IMR-90 (cell line): ENCODE results near the gene RNF144B. TPM values are rescaled to one million over a fixed set of nuclear protein-coding genes. Genes with fewer than 3 reads are reported as not detected.

Experiments
- ATAC-seq: fragments of 200-7000 bp; cut with Tn5 transposase; 2 replicates; pipeline ENCODE4 v1.9.1; 2020; ENCODE audit warnings: low read depth, mild to moderate bottlenecking, moderate library complexity
- BruUV-seq: library from RNA; stranded (reverse); fragments of 400-500 nt; replicated peaks from 2 replicates; lab custom pipeline; 2021; lab: Mats Ljungman, UMichigan
- CTCF ChIA-PET: fragments of 300-600 bp; formaldehyde crosslinking; extraction: SDS; loops from one replicate; lab custom pipeline; 2021; ENCODE audit warnings: antibody characterized with exemption; lab: Yijun Ruan, JAX
- POLR2A ChIA-PET: fragments of 300-600 bp; sonication (Branson Sonifier 250); formaldehyde crosslinking; loops from one replicate; lab custom pipeline; 2022; ENCODE audit warnings: antibody characterized with exemption; ENCODE audit not compliant: unreplicated experiment; lab: Charles Lee
- DNase-seq: peaks from one replicate; pipeline ENCODE4 v3.0.0; 2013
- H2AFZ ChIP-seq: replicated peaks from 2 replicates; pipeline ENCODE3; 2013; ENCODE audit warnings: low read length, mild to moderate bottlenecking; ENCODE audit not compliant: poor library complexity
- H2AK5ac ChIP-seq: 2 replicates; pipeline ENCODE4 v1.6.1; 2013; ENCODE audit warnings: low read depth, low read length, inconsistent platforms
- H2AK9ac ChIP-seq: replicated peaks from 2 replicates; pipeline ENCODE3; 2013; ENCODE audit warnings: mild to moderate bottlenecking, low read depth, low read length, moderate library complexity; ENCODE audit not compliant: poor library complexity
- H2BK120ac ChIP-seq: 2 replicates; pipeline ENCODE4 v1.6.1; 2013; ENCODE audit warnings: low read depth, low read length, inconsistent platforms
- H2BK15ac ChIP-seq: 3 replicates; pipeline ENCODE4 v1.6.1; 2013; ENCODE audit warnings: low read depth, low read length, inconsistent platforms
- H2BK20ac ChIP-seq: 2 replicates; pipeline ENCODE4 v1.6.1; 2013; ENCODE audit warnings: low read depth, mild to moderate bottlenecking, inconsistent platforms, low read length, moderate library complexity
- H2BK5ac ChIP-seq: 2 replicates; pipeline ENCODE4 v1.6.1; 2013; ENCODE audit warnings: mild to moderate bottlenecking, low read depth, low read length, inconsistent platforms; ENCODE audit not compliant: poor library complexity, severe bottlenecking
- H3K14ac ChIP-seq: replicated peaks from 2 replicates; pipeline ENCODE4 v1.6.1; 2013; ENCODE audit warnings: low read depth, low read length, inconsistent platforms
- H3K18ac ChIP-seq: 2 replicates; pipeline ENCODE4 v1.6.1; 2013; ENCODE audit warnings: low read depth, low read length, control low read depth
- H3K23ac ChIP-seq: 2 replicates; pipeline ENCODE4 v1.6.1; 2013; ENCODE audit warnings: low read depth, low read length, inconsistent platforms
- H3K27ac ChIP-seq: 2 replicates; pipeline ENCODE4 v1.5.1; 2013; ENCODE audit warnings: mild to moderate bottlenecking, control low read depth, low read length; ENCODE audit not compliant: insufficient read depth
- H3K27me3 ChIP-seq: 2 replicates; pipeline ENCODE4 v1.6.1; 2013; ENCODE audit warnings: low read length; ENCODE audit not compliant: control insufficient read depth, insufficient read depth
- H3K36me3 ChIP-seq: 2 replicates; pipeline ENCODE4 v1.6.1; 2013; ENCODE audit warnings: low read length, mixed read lengths; ENCODE audit not compliant: control insufficient read depth, insufficient read depth
- H3K4ac ChIP-seq: 2 replicates; pipeline ENCODE4 v1.6.1; 2013; ENCODE audit warnings: low read depth, low read length, inconsistent platforms
- H3K4me1 ChIP-seq: 2 replicates; pipeline ENCODE4 v1.6.1; 2013; ENCODE audit warnings: low read length, mixed read lengths; ENCODE audit not compliant: control insufficient read depth, insufficient read depth
- H3K4me2 ChIP-seq: 2 replicates; pipeline ENCODE4 v1.6.1; 2013; ENCODE audit warnings: low read depth, mild to moderate bottlenecking, control low read depth, low read length, moderate library complexity
- H3K4me3 ChIP-seq: 2 replicates; pipeline ENCODE4 v1.5.1; 2013; ENCODE audit warnings: low read depth, mild to moderate bottlenecking, control low read depth, low read length, moderate library complexity; ENCODE audit not compliant: insufficient read depth
- H3K56ac ChIP-seq: 2 replicates; pipeline ENCODE4 v1.6.1; 2013; ENCODE audit warnings: low read length, inconsistent platforms; ENCODE audit not compliant: insufficient read depth; ENCODE audit errors: extremely low read depth
- H3K79me1 ChIP-seq, 2 experiments: 2 replicates each; pipeline ENCODE4 v1.6.1; 2013; ENCODE audit warnings: low read length in 2 of 2, inconsistent platforms in 1 of 2, low read depth in 1 of 2
- H3K9ac ChIP-seq: 2 replicates; pipeline ENCODE4 v1.6.1; 2013; ENCODE audit warnings: low read depth, low read length, control low read depth
- H3K9me1 ChIP-seq: 2 replicates; pipeline ENCODE4 v1.6.1; 2013; ENCODE audit warnings: low read length, inconsistent platforms; ENCODE audit not compliant: insufficient read depth
- H3K9me3 ChIP-seq: 2 replicates; pipeline ENCODE4 v1.6.1; 2013; ENCODE audit warnings: low read length; ENCODE audit not compliant: control insufficient read depth, insufficient read depth
- H4K20me1 ChIP-seq: 2 replicates; pipeline ENCODE4 v1.6.1; 2013; ENCODE audit warnings: low read length, inconsistent platforms; ENCODE audit not compliant: insufficient read depth
- H4K5ac ChIP-seq: 2 replicates; pipeline ENCODE4 v1.6.1; 2013; ENCODE audit warnings: mild to moderate bottlenecking, low read depth, low read length, control low read depth
- H4K8ac ChIP-seq, 2 experiments: 2 replicates each; pipeline ENCODE4 v1.6.1; 2013; ENCODE audit warnings: low read depth in 2 of 2, low read length in 2 of 2, control low read depth in 1 of 2, inconsistent platforms in 1 of 2
- H4K91ac ChIP-seq: 2 replicates; pipeline ENCODE4 v1.6.1; 2013; ENCODE audit warnings: low read depth, low read length, inconsistent platforms; ENCODE audit not compliant: insufficient read depth
- BHLHE40 ChIP-seq: fragments of 150-350 bp; IDR thresholded peaks from 2 replicates; pipeline ENCODE4 v1.6.1; 2016; ENCODE audit warnings: mild to moderate bottlenecking, low read depth, low read length
- CEBPB ChIP-seq: IDR thresholded peaks from 2 replicates; pipeline ENCODE4 v1.6.1; 2012; ENCODE audit warnings: low read depth, low read length, improper control_type of control experiment
- CHD1 ChIP-seq: IDR thresholded peaks from 2 replicates; pipeline ENCODE4 v1.6.1; 2012; ENCODE audit warnings: low read depth, low read length, improper control_type of control experiment
- MAZ ChIP-seq: IDR thresholded peaks from 2 replicates; pipeline ENCODE4 v1.6.1; 2012; ENCODE audit warnings: low read depth, mild to moderate bottlenecking, low read length, improper control_type of control experiment, moderate library complexity, borderline replicate concordance
- NFE2L2 ChIP-seq: fragments of 150-350 bp; IDR thresholded peaks from 2 replicates; pipeline ENCODE4 v1.6.1; 2016; ENCODE audit warnings: low read depth, mild to moderate bottlenecking, low read length
- POLR2A ChIP-seq: IDR thresholded peaks from 2 replicates; pipeline ENCODE4 v1.6.1; 2012; ENCODE audit warnings: mild to moderate bottlenecking, low read depth, low read length
- RAD21 ChIP-seq: IDR thresholded peaks from 2 replicates; pipeline ENCODE4 v1.6.1; 2012; ENCODE audit warnings: low read length, improper control_type of control experiment
- RFX5 ChIP-seq: IDR thresholded peaks from 2 replicates; pipeline ENCODE4 v1.8.0; 2012; ENCODE audit warnings: low read depth, mild to moderate bottlenecking, low read length, moderate library complexity
- WGBS, 2 experiments: methylation state at CpG; one replicate each; pipeline versions ENCODE4 v1.1.5 to v1.1.7; 2013; ENCODE audit warnings: missing lambda C conversion rate in 2 of 2; ENCODE audit not compliant: insufficient read length in 1 of 2; ENCODE audit errors: extremely low coverage in 2 of 2; 5-methylcytosine and 5-hydroxymethylcytosine counted together
- dilution Hi-C: fragments of 300-500 bp; cut with HindIII; formaldehyde crosslinking; loops from one replicate; pipeline ENCODE4 v1.14.3; 2018; ENCODE audit warnings: low sequenced_read_pairs; ENCODE audit not compliant: unreplicated experiment
- in situ Hi-C: fragments of 300-500 bp; cut with MboI; formaldehyde crosslinking; loops from 3 replicates; pipeline ENCODE4 v1.14.3; 2019; ENCODE audit warnings: low sequenced_read_pairs, inconsistent platforms, mixed read lengths
- intact Hi-C: fragments of 100-400 bp; cut with micrococcal nuclease; formaldehyde crosslinking; loops from 2 replicates; pipeline ENCODE4 v1.10.0; 2022
- polyA plus RNA-seq, 3 experiments: library from polyadenylated mRNA; depleted of rRNA; stranded (reverse); fragments of >200 nt; gene quantifications; 2 replicates each; pipeline ENCODE4 v1.2.3, GENCODE V29; 2012; ENCODE audit warnings: low replicate concordance in 1 of 3
- total RNA-seq: library from RNA; depleted of rRNA; stranded (reverse); fragments of >200 nt; gene quantifications from 2 replicates; pipeline ENCODE4 v1.2.3, GENCODE V29; 2012

Gene RNF144B
- total and polyA plus RNA-seq, 2 of the 4 experiments (the other 2 are of a cell fraction), result 0.44 to 2.7 TPM

DNA sequence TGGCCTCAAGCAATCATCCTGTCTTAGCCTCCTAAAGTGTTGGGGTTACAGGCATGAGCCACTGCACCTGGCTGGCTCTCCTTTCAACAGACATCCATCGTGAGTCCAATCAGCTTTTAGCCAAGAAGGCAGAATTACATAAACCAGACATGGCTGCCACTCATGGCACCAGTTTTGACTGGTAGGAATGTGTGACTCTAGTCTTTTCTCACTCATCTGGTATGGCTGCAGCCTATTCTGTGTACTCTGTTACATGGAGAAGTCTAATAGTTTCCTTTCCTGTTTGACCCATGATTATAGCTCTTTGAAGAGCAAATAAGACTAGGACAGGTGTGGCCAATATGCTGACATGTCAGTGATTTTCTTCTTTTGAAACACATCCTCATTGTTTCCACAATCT lies 27.0 kb upstream of the RNF144B start:
- Histone ChIP-seq H3K4me2 (no peak overlapping the region), H3K23ac (no peak overlapping the region), H2AK9ac (no peak overlapping the region), H3K36me3 (no peaks in the 10 kb centered on the region), H2BK120ac (no peak overlapping the region), H3K9ac (no peak overlapping the region), H2BK20ac (no peak overlapping the region), H3K79me1 (no peaks in the 10 kb centered on the region), H2AFZ (no peak overlapping the region), H3K18ac (no peak overlapping the region; the same call in 1 of the 2 replicates), H3K4me1 (peaks cover 4% of the 10 kb centered on the region; the same call in 1 of the 2 replicates), H4K5ac (no peak overlapping the region), H3K27ac (no peak overlapping the region), H3K27me3 (no peaks in the 10 kb centered on the region), H2BK5ac (no peak overlapping the region), H3K9me1 (peaks cover 3% of the 10 kb centered on the region; the same call in 1 of the 2 replicates), H2AK5ac (no peak overlapping the region), H3K9me3 (no peaks in the 10 kb centered on the region), H4K20me1 (peaks cover 3% of the 10 kb centered on the region; the same call in 1 of the 2 replicates), H4K8ac (no peak overlapping the region), H3K14ac (no peak overlapping the region), H4K91ac (no peak overlapping the region), H2BK15ac (no peak overlapping the region; the same call in 2 of the 3 replicates), H3K56ac (no peak overlapping the region), H3K4ac (no peak overlapping the region), H3K4me3 (no peak overlapping the region)
- ChIA-PET CTCF (no interaction called here), POLR2A (no interaction called here)
- no CpG with 5 or more reads among the region's 1 CpG for WGBS, 2 experiments
- dilution Hi-C loops, result no loop called here
- TF ChIP-seq MAZ (no peak), POLR2A (no peak), CEBPB (no peak), BHLHE40 (no peak), NFE2L2 (no peak), CHD1 (no peak), RFX5 (no peak), RAD21 (no peak)
- ATAC-seq, result no peak
- in situ Hi-C loops, result no loop called here
- BruUV-seq, result no TSS peak
- DNase-seq, result no peak
- intact Hi-C loops, result no loop called here
